ENCODE data around the gene ATP6V1F.

ATP6V1F gene

DNA sequence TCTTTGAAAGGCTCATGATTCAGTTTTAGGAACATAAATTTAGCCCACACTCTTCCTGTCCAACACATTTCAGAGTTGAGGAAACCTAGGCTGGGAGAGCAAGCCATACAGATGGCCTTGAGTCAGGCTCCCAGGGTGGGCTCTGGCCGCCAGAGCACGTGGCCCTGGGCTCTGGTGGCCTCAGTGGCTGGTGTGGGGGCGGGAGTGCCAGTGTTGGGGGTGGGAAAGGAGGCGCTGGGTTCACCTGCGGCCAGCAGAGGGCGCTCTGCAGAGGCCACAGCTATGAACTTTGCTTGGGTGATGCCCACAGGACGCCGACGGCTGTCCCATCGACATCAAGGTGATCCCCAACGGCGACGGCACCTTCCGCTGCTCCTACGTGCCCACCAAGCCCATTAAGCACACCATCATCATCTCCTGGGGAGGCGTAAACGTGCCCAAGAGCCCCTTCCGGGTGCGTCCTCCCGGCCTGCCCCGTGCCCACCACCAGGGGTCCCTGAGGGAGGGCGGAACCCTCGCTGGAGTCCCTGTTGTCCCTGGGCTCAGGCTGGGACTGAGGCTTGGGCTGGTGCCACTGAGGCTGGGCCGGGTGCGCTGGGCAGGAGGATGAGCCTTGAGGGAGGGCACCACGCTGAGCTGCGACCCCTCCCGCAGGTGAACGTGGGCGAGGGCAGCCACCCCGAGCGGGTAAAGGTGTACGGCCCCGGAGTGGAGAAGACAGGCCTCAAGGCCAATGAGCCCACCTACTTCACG, 20.6 kb upstream of the ATP6V1F start:
- Mint-ChIP-seq H3K4me3 (no peak overlapping the region), H3K27ac (no peak overlapping the region), H3K9me3 (no peaks in the 10 kb centered on the region), H3K4me1 (ENCODE audit: low read depth) (no peaks in the 10 kb centered on the region), H3K27me3 (no peaks in the 10 kb centered on the region), H3K36me3 (ENCODE audit: low read depth) (no peaks in the 10 kb centered on the region)

DNA sequence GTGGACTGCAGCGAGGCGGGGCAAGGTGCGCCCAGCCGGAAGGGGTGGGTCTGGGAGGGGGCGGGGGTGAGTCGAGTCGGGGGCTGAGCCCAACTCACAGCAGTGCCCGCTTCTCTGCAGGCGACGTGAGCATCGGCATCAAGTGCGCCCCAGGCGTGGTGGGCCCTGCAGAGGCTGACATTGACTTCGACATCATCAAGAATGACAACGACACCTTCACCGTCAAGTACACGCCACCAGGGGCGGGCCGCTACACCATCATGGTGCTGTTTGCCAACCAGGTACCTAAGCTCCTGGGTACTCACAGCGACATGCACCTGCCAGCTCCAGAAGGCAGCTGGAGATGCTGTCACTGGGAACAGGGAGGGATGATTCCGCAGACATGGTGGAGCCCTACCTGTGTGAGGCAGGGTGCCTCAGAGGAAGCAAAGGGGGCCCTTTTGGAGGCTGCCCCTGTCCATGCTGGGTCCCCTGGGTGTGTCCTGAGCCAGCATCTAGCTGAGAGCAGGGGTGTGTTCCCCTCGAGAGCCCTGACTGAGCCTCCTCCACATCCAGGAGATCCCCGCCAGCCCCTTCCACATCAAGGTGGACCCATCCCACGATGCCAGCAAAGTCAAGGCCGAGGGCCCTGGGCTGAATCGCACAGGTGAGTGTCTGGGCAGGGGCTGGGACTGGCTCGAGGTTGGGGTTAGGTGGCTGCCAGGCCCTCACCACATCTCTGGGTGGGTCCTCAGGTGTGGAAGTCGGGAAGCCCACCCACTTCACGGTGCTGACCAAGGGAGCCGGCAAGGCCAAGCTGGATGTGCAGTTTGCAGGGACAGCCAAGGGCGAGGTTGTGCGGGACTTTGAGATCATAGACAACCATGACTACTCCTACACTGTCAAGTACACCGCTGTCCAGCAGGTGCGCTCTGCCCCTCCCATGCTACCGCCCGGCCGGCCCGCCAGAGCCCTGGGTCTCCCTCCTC, 19.7 kb upstream of the ATP6V1F start:
- no peak overlapping the region for H3K4me3 Mint-ChIP-seq
- H3K36me3 Mint-ChIP-seq (ENCODE audit: low read depth): no peaks in the 10 kb centered on the region
- H3K4me1 Mint-ChIP-seq (ENCODE audit: low read depth): no peaks in the 10 kb centered on the region
- H3K9me3 Mint-ChIP-seq: no peaks in the 10 kb centered on the region
- H3K27ac Mint-ChIP-seq: peak overlapping the region; percentile 52
- no peaks in the 10 kb centered on the region for H3K27me3 Mint-ChIP-seq

DNA sequence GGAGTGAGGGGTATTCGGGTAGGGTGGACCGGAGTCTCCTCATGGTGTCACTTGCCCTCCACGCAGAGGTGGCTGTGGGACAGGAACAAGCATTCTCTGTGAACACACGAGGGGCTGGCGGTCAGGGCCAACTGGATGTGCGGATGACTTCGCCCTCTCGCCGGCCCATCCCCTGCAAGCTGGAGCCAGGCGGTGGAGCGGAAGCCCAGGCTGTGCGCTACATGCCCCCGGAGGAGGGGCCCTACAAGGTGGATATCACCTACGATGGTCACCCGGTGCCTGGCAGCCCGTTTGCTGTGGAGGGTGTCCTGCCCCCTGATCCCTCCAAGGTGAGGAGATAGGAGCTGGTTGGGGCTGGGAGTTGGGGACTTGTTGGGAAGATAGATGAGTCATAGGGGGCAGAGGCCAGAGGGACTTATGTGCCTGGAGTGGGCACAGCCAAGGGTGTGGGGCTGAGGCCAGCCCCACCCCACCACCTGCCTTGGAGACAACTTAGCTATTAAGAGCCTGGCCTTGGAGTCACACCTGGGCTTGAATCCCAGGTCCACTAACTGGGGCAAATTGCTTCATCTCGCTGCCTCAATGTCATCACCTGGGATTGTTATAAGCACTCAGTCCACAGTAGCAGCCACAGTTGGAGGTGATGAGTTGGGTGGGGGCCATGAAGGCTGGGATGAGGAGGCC, 18.6 kb upstream of the ATP6V1F start:
- Mint-ChIP-seq H3K4me1 (ENCODE audit: low read depth) (no peaks in the 10 kb centered on the region), H3K36me3 (ENCODE audit: low read depth) (no peaks in the 10 kb centered on the region), H3K4me3 (no peak overlapping the region), H3K9me3 (no peaks in the 10 kb centered on the region), H3K27me3 (no peaks in the 10 kb centered on the region), H3K27ac (no peak overlapping the region)

DNA sequence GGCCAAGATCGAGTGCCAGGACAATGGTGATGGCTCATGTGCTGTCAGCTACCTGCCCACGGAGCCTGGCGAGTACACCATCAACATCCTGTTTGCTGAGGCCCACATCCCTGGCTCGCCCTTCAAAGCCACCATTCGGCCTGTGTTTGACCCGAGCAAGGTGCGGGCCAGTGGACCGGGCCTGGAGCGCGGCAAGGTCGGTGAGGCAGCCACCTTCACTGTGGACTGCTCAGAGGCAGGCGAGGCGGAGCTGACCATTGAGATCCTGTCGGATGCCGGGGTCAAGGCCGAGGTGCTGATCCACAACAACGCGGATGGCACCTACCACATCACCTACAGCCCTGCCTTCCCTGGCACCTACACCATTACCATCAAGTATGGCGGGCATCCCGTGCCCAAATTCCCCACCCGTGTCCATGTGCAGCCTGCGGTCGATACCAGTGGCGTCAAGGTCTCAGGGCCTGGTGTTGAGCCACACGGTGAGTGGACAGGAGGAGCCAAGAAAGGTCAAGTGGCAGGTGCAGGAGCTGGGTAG, 17.8 kb upstream of the ATP6V1F start:
- H3K4me3 Mint-ChIP-seq: no peak overlapping the region
- H3K4me1 Mint-ChIP-seq (ENCODE audit: low read depth): no peaks in the 10 kb centered on the region
- H3K9me3 Mint-ChIP-seq: no peaks in the 10 kb centered on the region
- no peaks in the 10 kb centered on the region for H3K36me3 Mint-ChIP-seq (ENCODE audit: low read depth)
- H3K27me3 Mint-ChIP-seq: no peaks in the 10 kb centered on the region
- H3K27ac Mint-ChIP-seq: no peak overlapping the region

DNA sequence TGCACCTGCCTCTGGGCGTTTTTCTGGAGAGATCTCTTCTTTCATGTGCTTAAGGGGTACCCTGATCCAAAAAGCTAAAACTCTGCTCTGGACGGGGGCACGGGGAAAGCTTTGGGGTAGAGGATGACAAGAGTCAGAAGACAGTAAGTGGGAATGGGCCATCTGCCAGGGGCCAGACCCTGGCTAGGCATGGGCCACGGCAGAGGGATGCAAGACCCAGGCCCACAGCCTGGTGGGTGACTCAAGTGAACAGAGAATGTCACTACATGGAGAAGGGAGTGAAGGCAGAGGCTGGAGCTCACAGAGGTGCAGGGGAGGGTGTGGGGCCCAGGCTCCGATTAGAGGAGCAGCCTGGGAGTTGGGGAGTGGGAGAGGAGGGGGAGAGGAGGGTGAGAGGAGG, 17.2 kb upstream of the ATP6V1F start:
- Mint-ChIP-seq H3K27me3 (no peaks in the 10 kb centered on the region), H3K36me3 (ENCODE audit: low read depth) (no peaks in the 10 kb centered on the region), H3K4me1 (ENCODE audit: low read depth) (no peaks in the 10 kb centered on the region), H3K9me3 (no peaks in the 10 kb centered on the region), H3K27ac (no peak overlapping the region), H3K4me3 (no peak overlapping the region)

DNA sequence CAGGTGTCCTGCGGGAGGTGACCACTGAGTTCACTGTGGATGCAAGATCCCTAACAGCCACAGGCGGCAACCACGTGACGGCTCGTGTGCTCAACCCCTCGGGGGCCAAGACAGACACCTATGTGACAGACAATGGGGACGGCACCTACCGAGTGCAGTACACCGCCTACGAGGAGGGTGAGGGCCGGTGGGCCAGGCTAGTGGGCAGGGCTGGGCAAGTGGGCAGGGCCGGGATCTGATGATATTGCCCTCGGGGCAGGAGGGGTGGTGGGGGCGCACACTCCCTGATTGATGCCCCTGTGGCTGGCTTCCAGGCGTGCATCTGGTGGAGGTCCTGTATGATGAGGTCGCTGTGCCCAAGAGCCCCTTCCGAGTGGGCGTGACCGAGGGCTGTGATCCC, 16.7 kb upstream of the ATP6V1F start:
- Mint-ChIP-seq H3K27me3 (no peaks in the 10 kb centered on the region), H3K36me3 (ENCODE audit: low read depth) (no peaks in the 10 kb centered on the region), H3K4me1 (ENCODE audit: low read depth) (no peaks in the 10 kb centered on the region), H3K4me3 (no peak overlapping the region), H3K27ac (no peak overlapping the region), H3K9me3 (no peaks in the 10 kb centered on the region)

DNA sequence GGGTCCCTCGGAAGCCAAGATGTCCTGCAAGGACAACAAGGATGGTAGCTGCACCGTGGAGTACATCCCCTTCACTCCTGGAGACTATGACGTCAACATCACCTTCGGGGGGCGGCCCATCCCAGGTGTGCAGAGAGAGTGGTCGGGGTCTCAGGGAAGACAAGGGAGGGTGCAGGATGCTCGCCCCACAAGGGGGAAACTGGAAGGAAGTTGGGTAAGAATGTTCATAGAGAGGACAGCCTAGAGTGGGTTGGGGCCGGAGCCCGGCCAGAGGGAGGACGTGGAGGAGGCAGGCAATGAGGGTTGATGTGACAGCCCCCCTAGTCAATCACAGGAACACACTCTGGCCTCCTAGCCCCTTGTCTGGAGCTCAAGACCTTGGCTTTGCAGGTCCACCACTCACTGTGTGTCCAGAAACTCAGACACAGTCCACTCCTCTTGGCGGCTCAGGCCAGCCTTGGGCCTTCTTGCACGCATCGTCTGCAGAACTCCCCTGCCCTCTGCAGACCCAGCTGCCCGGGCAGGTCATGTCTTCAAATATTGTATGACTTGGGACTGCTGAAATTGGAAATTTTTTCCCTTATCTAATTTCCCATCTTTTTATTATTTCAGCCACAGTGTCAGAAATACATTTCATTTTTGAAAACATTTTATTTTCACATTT, 15.7 kb upstream of the ATP6V1F start:
- no peaks in the 10 kb centered on the region for H3K4me1 Mint-ChIP-seq (ENCODE audit: low read depth)
- H3K4me3 Mint-ChIP-seq: no peak overlapping the region
- H3K36me3 Mint-ChIP-seq (ENCODE audit: low read depth): no peaks in the 10 kb centered on the region
- H3K27me3 Mint-ChIP-seq: no peaks in the 10 kb centered on the region
- no peaks in the 10 kb centered on the region for H3K9me3 Mint-ChIP-seq
- H3K27ac Mint-ChIP-seq: no peak overlapping the region

DNA sequence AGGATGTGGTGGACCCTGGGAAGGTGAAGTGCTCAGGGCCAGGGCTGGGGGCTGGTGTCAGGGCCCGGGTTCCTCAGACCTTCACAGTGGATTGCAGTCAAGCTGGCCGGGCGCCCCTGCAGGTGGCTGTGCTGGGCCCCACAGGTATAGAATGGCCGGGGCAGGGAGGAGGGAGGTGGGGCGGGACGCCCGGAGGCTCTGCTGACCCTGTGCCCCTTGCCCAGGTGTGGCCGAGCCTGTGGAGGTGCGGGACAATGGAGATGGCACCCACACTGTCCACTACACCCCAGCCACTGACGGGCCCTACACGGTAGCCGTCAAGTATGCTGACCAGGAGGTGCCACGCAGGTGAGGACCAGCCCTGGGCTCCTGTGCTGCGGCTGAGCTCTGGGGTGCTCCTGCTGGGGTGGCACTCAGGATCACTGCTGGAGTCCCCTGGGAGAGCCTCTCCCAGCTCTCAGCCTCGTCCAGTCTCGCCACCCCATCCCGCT, 14.9 kb upstream of the ATP6V1F start:
- no peaks in the 10 kb centered on the region for H3K36me3 Mint-ChIP-seq (ENCODE audit: low read depth)
- H3K27me3 Mint-ChIP-seq: no peaks in the 10 kb centered on the region
- H3K9me3 Mint-ChIP-seq: no peaks in the 10 kb centered on the region
- H3K4me1 Mint-ChIP-seq (ENCODE audit: low read depth): no peaks in the 10 kb centered on the region
- H3K4me3 Mint-ChIP-seq: no peak overlapping the region
- no peak overlapping the region for H3K27ac Mint-ChIP-seq

DNA sequence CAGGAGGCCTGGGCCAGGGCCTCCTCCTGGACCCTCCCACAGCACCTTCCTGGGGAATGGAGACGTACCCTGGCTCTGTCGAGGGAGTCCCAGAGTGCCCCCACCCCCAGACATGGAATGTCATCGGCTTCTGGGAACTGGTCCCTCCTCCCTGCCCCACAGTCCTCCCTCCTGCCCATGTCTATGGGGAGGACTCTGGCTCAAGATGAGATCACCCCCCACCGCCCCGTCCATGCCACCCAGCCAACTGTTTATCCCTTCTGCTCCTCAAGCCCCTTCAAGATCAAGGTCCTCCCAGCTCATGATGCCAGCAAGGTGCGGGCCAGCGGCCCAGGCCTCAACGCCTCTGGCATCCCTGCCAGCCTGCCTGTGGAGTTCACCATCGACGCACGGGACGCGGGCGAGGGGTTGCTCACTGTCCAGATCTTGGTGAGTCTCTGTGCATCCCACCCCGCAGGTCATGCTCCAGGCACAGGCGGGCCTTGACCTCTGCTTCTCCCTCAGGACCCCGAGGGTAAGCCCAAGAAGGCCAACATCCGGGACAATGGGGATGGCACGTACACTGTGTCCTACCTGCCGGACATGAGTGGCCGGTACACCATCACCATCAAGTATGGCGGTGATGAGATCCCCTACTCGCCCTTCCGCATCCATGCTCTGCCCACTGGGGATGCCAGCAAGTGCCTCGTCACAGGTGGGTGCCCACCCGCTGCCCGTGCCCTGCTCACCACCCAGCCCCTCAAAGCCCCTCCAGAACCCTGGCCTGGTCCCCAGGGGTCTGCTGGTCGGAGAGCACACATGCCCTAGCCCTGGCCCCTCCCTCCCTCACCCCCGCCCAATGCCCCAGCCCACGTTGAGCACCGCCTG, 14.1 kb upstream of the ATP6V1F start:
- Mint-ChIP-seq H3K27ac (no peak overlapping the region), H3K9me3 (no peaks in the 10 kb centered on the region), H3K4me3 (no peak overlapping the region), H3K36me3 (ENCODE audit: low read depth) (no peaks in the 10 kb centered on the region), H3K4me1 (ENCODE audit: low read depth) (no peaks in the 10 kb centered on the region), H3K27me3 (no peaks in the 10 kb centered on the region)

DNA sequence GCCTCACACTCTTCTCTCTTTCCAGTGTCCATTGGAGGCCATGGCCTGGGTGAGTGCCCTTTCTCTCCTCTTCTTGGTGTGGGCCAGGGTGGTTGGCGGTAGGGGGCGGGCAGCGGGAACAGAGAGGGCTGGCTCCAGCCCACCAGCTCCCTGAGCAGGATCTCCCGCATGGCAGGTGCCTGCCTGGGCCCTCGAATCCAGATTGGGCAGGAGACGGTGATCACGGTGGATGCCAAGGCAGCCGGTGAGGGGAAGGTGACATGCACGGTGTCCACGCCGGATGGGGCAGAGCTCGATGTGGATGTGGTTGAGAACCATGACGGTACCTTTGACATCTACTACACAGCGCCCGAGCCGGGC, 13.5 kb upstream of the ATP6V1F start:
- H3K27ac Mint-ChIP-seq: no peak overlapping the region
- no peak overlapping the region for H3K4me3 Mint-ChIP-seq
- H3K9me3 Mint-ChIP-seq: no peaks in the 10 kb centered on the region

DNA sequence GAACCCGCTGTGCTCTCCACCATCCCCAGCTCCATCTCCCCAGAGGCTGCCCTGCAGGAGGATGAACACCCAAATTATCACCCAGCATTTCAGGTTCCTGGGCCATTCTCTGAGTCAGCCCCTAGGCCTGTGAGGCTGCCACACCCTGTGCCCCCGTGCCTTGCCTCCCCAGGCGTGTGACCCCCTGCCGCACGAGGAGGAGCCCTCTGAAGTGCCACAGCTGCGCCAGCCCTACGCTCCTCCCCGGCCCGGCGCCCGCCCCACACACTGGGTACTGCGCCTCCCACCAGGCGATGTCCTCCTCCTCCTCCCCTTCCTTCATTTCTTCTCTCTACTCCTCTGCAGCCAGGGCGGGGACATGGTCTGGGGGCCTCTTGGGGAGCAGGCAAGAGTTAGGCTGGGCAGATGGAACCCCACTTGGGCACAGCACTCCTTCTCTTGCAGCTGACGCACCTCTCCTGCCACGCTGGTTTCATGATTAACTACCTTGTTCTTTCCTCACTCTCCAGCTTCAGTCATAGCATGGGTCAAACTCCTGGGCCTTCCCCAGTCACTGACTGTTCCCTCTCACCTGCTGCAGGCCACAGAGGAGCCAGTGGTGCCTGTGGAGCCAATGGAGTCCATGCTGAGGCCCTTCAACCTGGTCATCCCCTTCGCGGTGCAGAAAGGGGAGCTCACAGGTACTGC, 12.7 kb upstream of the ATP6V1F start:
- no peaks in the 10 kb centered on the region for H3K36me3 Mint-ChIP-seq (ENCODE audit: low read depth)
- H3K27me3 Mint-ChIP-seq: no peaks in the 10 kb centered on the region
- H3K9me3 Mint-ChIP-seq: no peaks in the 10 kb centered on the region
- H3K4me3 Mint-ChIP-seq: no peak overlapping the region
- no peaks in the 10 kb centered on the region for H3K4me1 Mint-ChIP-seq (ENCODE audit: low read depth)
- no peak overlapping the region for H3K27ac Mint-ChIP-seq

More for the DNA sequence above, 13.5 kb upstream of the ATP6V1F start:
- Mint-ChIP-seq H3K4me1 (ENCODE audit: low read depth) (no peaks in the 10 kb centered on the region), H3K27me3 (no peaks in the 10 kb centered on the region), H3K36me3 (ENCODE audit: low read depth) (no peaks in the 10 kb centered on the region)

DNA sequence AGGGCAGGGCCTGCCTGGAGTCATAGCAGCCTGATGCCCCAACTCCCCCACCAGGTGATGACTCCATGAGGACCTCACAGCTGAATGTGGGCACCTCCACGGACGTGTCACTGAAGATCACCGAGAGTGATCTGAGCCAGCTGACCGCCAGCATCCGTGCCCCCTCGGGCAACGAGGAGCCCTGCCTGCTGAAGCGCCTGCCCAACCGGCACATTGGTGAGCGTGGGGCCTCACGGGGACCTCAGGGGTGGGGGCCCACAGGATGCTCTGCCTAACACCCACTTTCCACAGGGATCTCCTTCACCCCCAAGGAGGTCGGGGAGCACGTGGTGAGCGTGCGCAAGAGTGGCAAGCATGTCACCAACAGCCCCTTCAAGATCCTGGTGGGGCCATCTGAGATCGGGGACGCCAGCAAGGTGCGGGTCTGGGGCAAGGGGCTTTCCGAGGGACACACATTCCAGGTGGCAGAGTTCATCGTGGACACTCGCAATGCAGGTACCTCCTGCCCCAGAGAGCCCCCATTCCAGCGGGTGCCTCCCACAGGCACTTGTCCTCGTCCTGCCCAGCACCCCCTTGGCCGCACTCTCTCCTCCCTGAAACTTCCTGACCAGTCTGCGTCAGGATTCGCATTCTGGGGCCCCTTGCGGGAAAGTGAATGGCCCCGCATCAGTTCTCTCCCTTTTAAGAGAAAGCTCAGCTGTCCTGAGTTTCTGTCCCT, 10.0 kb upstream of the ATP6V1F start:
- no peak overlapping the region for H3K4me3 Mint-ChIP-seq
- H3K27ac Mint-ChIP-seq: no peak overlapping the region
- H3K9me3 Mint-ChIP-seq: no peaks in the 10 kb centered on the region
- H3K4me1 Mint-ChIP-seq (ENCODE audit: low read depth): no peaks in the 10 kb centered on the region
- no peaks in the 10 kb centered on the region for H3K27me3 Mint-ChIP-seq
- no peaks in the 10 kb centered on the region for H3K36me3 Mint-ChIP-seq (ENCODE audit: low read depth)

DNA sequence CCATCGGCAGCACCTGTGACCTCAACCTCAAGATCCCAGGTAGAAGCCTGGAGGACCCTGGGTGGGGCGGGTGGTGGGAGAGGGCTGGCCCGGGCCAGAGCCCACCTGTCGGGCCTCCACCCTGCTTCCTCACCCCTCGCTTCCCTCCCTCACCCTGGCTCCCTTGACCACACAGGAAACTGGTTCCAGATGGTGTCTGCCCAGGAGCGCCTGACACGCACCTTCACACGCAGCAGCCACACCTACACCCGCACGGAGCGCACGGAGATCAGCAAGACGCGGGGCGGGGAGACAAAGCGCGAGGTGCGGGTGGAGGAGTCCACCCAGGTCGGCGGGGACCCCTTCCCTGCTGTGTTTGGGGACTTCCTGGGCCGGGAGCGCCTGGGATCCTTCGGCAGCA, 8.9 kb upstream of the ATP6V1F start:
- no peaks in the 10 kb centered on the region for H3K4me1 Mint-ChIP-seq (ENCODE audit: low read depth)
- no peak overlapping the region for H3K27ac Mint-ChIP-seq
- H3K27me3 Mint-ChIP-seq: no peaks in the 10 kb centered on the region
- H3K9me3 Mint-ChIP-seq: no peaks in the 10 kb centered on the region
- no peak overlapping the region for H3K4me3 Mint-ChIP-seq
- no peaks in the 10 kb centered on the region for H3K36me3 Mint-ChIP-seq (ENCODE audit: low read depth)

Measured in stimulated activated naive CD8-positive, alpha-beta T cell treated with anti-CD3 and anti-CD28 coated beads, Interleukin-15, Interleukin-2, amounts not matched to agents 100 ng/mL and 50 ng/mL, for 24 hours (primary cell).